GM23338 (cell line): Measurements from ENCODE around the gene PIR. TPM values are rescaled to one million over a fixed set of nuclear protein-coding genes. Genes with fewer than 3 reads are reported as not detected.

Source experiments
- ATAC-seq: fragments of 200-7000 bp; cut with Tn5 transposase; 3 replicates; pipeline ENCODE4 v1.9.1; 2020
- DNase-seq: peaks from one replicate; pipeline ENCODE4 v3.0.0-alpha.2; 2015; ENCODE audit warnings: low spot score
- H2AFZ ChIP-seq: fragments of 200-600 bp; sonication (generic); 2 replicates; pipeline ENCODE4 v1.8.0; 2016; ENCODE audit warnings: antibody characterized with exemption, mild to moderate bottlenecking, moderate library complexity
- H3F3A ChIP-seq: fragments of 200-600 bp; sonication (generic); replicated peaks from 2 replicates; pipeline ENCODE4 v1.8.0; 2017; ENCODE audit warnings: antibody characterized with exemption, mixed run types, low read depth
- H3K27ac ChIP-seq: fragments of 200-600 bp; sonication (generic); 2 replicates; pipeline ENCODE4 v1.6.1; 2016; ENCODE audit warnings: low read depth
- H3K27me3 ChIP-seq: fragments of 200-600 bp; sonication (generic); 2 replicates; pipeline ENCODE4 v1.8.0; 2016; ENCODE audit warnings: mild to moderate bottlenecking, mixed run types, moderate library complexity; ENCODE audit not compliant: insufficient read depth
- H3K36me3 ChIP-seq: fragments of 200-600 bp; sonication (generic); 2 replicates; pipeline ENCODE4 v1.8.0; 2016; ENCODE audit warnings: mild to moderate bottlenecking; ENCODE audit not compliant: insufficient read depth
- H3K4me1 ChIP-seq: fragments of 200-600 bp; sonication (generic); 2 replicates; pipeline ENCODE4 v1.8.0; 2016; ENCODE audit warnings: mild to moderate bottlenecking, moderate library complexity; ENCODE audit not compliant: insufficient read depth
- H3K4me2 ChIP-seq: fragments of 200-600 bp; sonication (generic); 2 replicates; pipeline ENCODE4 v1.7.1; 2017; ENCODE audit warnings: mixed run types
- H3K4me3 ChIP-seq: fragments of 200-600 bp; sonication (generic); 2 replicates; pipeline ENCODE4 v1.6.1; 2016; ENCODE audit warnings: mixed run types
- H3K79me2 ChIP-seq: fragments of 200-600 bp; sonication (generic); replicated peaks from 2 replicates; pipeline ENCODE4 v1.8.0; 2017; ENCODE audit warnings: mild to moderate bottlenecking; ENCODE audit not compliant: insufficient read depth
- H3K9me2 ChIP-seq: fragments of 200-600 bp; sonication (generic); 2 replicates; pipeline ENCODE4 v1.8.0; 2017; ENCODE audit not compliant: insufficient read depth
- H4K20me1 ChIP-seq: fragments of 200-600 bp; sonication (generic); replicated peaks from 2 replicates; pipeline ENCODE4 v1.8.0; 2017; ENCODE audit warnings: mild to moderate bottlenecking; ENCODE audit not compliant: insufficient read depth
- H3K27ac Mint-ChIP-seq: 2 replicates; pipeline ENCODE4 v1.8.0; 2020; ENCODE audit warnings: inconsistent platforms, mild to moderate bottlenecking, moderate library complexity, mixed read lengths
- H3K27me3 Mint-ChIP-seq: 3 replicates; pipeline ENCODE4 v1.8.0; 2022; ENCODE audit warnings: low read depth, mild to moderate bottlenecking, moderate library complexity, mixed read lengths, inconsistent platforms; ENCODE audit not compliant: insufficient read depth, poor library complexity
- H3K36me3 Mint-ChIP-seq: 3 replicates; pipeline ENCODE4 v1.8.0; 2021; ENCODE audit warnings: low read depth, mild to moderate bottlenecking, inconsistent platforms, moderate library complexity, mixed read lengths
- H3K4me1 Mint-ChIP-seq: 3 replicates; pipeline ENCODE4 v1.8.0; 2020; ENCODE audit warnings: mild to moderate bottlenecking, inconsistent platforms, mixed read lengths
- H3K4me3 Mint-ChIP-seq: 3 replicates; pipeline ENCODE4 v1.8.0; 2021; ENCODE audit warnings: moderate library complexity, mild to moderate bottlenecking, inconsistent platforms, mixed read lengths
- H3K9me3 Mint-ChIP-seq: 3 replicates; pipeline ENCODE4 v1.8.0; 2020; ENCODE audit warnings: moderate library complexity, mild to moderate bottlenecking, inconsistent platforms, mixed read lengths
- CTCF ChIP-seq, 2 experiments: fragments of 200-600 bp in 1 of 2; sonication (generic) in 1 of 2; conservative IDR thresholded peaks; 2 replicates each; pipeline versions ENCODE4 v1.5.1 to v1.6.1; 2016 to 2017; ENCODE audit warnings: antibody characterized with exemption in 2 of 2, low read depth in 2 of 2, mild to moderate bottlenecking in 2 of 2, moderate library complexity in 1 of 2
- EZH2phosphoT487 ChIP-seq: fragments of 200-600 bp; sonication (generic); IDR thresholded peaks from one replicate; pipeline ENCODE4 v1.8.1; 2018; ENCODE audit warnings: antibody characterized with exemption; ENCODE audit not compliant: unreplicated experiment
- JUNB ChIP-seq: IDR thresholded peaks from one replicate; pipeline ENCODE4 v1.6.1; 2016; ENCODE audit warnings: antibody characterized with exemption; ENCODE audit not compliant: unreplicated experiment
- NANOG ChIP-seq: IDR thresholded peaks from 2 replicates; pipeline ENCODE4 v1.6.1; 2016; ENCODE audit warnings: antibody characterized with exemption, borderline replicate concordance
- POLR2AphosphoS5 ChIP-seq: IDR thresholded peaks from 2 replicates; pipeline ENCODE4 v1.6.1; 2016; ENCODE audit warnings: antibody characterized with exemption, low read depth
- STAT1 ChIP-seq: IDR thresholded peaks from one replicate; pipeline ENCODE4 v1.6.1; 2016; ENCODE audit warnings: antibody characterized with exemption; ENCODE audit not compliant: unreplicated experiment
- ZNF114 ChIP-seq: fragments of 250-450 bp; sonication (Bioruptor Pico); IDR thresholded peaks from 2 replicates; pipeline ENCODE4 v1.5.0; 2020; ENCODE audit warnings: mild to moderate bottlenecking, moderate library complexity
- ZNF462 ChIP-seq: fragments of 250-450 bp; sonication (Bioruptor Pico); IDR thresholded peaks from 2 replicates; pipeline ENCODE4 v1.5.0; 2020; ENCODE audit warnings: mild to moderate bottlenecking, moderate library complexity
- polyA plus RNA-seq: library from polyadenylated mRNA; unstranded; fragments of >200 nt; fragmentation: Nextera tagmentation; extraction: Ambion mirVana; gene quantifications from 2 replicates; pipeline ENCODE4 v1.2.1, GENCODE V29; 2016
- total RNA-seq: library from RNA; depleted of rRNA; stranded (reverse); fragments of >200 nt; shearing (Covaris generic); gene quantifications from 2 replicates; pipeline ENCODE4 v1.2.3, GENCODE V29; 2014

The PIR gene
- total and polyA plus RNA-seq, 2 experiments from 2014 or later, result 13.1 to 25.2 TPM

GRCh38 chrX:15343075-15343476 lies 150.1 kb downstream of the PIR start:
- Mint-ChIP-seq H3K27me3 (no peaks in the 10 kb centered on the region), H3K4me3 (no peak overlapping the region), H3K36me3 (no peaks in the 10 kb centered on the region), H3K4me1 (peaks cover 5% of the 10 kb centered on the region; the same call in 2 of the 3 replicates), H3K27ac (no peak overlapping the region), H3K9me3 (no peaks in the 10 kb centered on the region)
- no peak overlapping the region for H2AFZ ChIP-seq
- H3K79me2 ChIP-seq, result no peaks in the 10 kb centered on the region
- DNase-seq (no peak), ATAC-seq (no peak)
- no peaks in the 10 kb centered on the region for H3K27me3 ChIP-seq
- H3K4me2 ChIP-seq, result no peak overlapping the region
- no peaks in the 10 kb centered on the region for H4K20me1 ChIP-seq
- H3F3A ChIP-seq, result no peaks in the 10 kb centered on the region
- H3K4me3 ChIP-seq, result no peak overlapping the region
- H3K9me2 ChIP-seq, result no peaks in the 10 kb centered on the region
- no peaks in the 10 kb centered on the region for H3K4me1 ChIP-seq
- H3K27ac ChIP-seq, result no peak overlapping the region
- no peak for TF ChIP-seq ZNF114
- TF ChIP-seq ZNF462 (CRISPR knock-in tag), result no peak
- TF ChIP-seq EZH2phosphoT487, result no peak
- TF ChIP-seq JUNB, result no peak
- no peak for TF ChIP-seq NANOG
- TF ChIP-seq CTCF (conservative IDR thresholded peaks at IDR 0.05; ENCODE audit: low read depth in 2 of 2), result no peak
- no peak for TF ChIP-seq POLR2AphosphoS5
- no peak for TF ChIP-seq STAT1
- H3K36me3 ChIP-seq, result no peaks in the 10 kb centered on the region
